HepG2 (cell line): ENCODE results near the gene SECTM1. TPM values are rescaled to one million over a fixed set of nuclear protein-coding genes. Genes with fewer than 3 reads are reported as not detected.

Experiments
- AGO2 ChIP-seq: fragments of 200-400 bp; formaldehyde crosslinking; optimal IDR thresholded peaks from 2 replicates; pipeline ENCODE3; 2017; ENCODE audit warnings: mild to moderate bottlenecking, low read depth, low read length, moderate library complexity
- BRD4 ChIP-seq: sonication (generic); formaldehyde crosslinking; IDR thresholded peaks from 2 replicates; pipeline ENCODE4 v1.4.0; 2020; ENCODE audit warnings: missing genetic modification reagents
- ETV5 ChIP-seq: IDR thresholded peaks from 2 replicates; pipeline ENCODE4 v1.6.1; 2018; ENCODE audit warnings: missing biosample characterization, missing genetic modification reagents, inconsistent platforms, borderline replicate concordance
- FLYWCH1 ChIP-seq: sonication (generic); formaldehyde crosslinking; IDR thresholded peaks from 2 replicates; pipeline ENCODE4 v1.8.1; 2023; ENCODE audit warnings: mild to moderate bottlenecking, missing genetic modification reagents
- JDP2 ChIP-seq: sonication (generic); formaldehyde crosslinking; IDR thresholded peaks from 2 replicates; pipeline ENCODE4 v1.8.1; 2022; ENCODE audit warnings: missing genetic modification reagents, borderline replicate concordance
- KDM6A ChIP-seq: IDR thresholded peaks from 2 replicates; pipeline ENCODE4 v1.6.1; 2016; ENCODE audit warnings: low read depth
- MTA3 ChIP-seq: sonication (generic); formaldehyde crosslinking; IDR thresholded peaks from 2 replicates; pipeline ENCODE4 v1.4.0; 2020; ENCODE audit warnings: missing genetic modification reagents
- NRL ChIP-seq: sonication (generic); formaldehyde crosslinking; IDR thresholded peaks from 2 replicates; pipeline ENCODE4 v1.5.0; 2020; ENCODE audit warnings: missing genetic modification reagents, mild to moderate bottlenecking, moderate library complexity, borderline replicate concordance
- SIX1 ChIP-seq: sonication (generic); formaldehyde crosslinking; IDR thresholded peaks from 2 replicates; pipeline ENCODE4 v1.4.0; 2020; ENCODE audit warnings: missing genetic modification reagents, borderline replicate concordance
- SOX5 ChIP-seq: IDR thresholded peaks from 2 replicates; pipeline ENCODE4 v1.6.1; 2016; ENCODE audit warnings: borderline replicate concordance
- SSRP1 ChIP-seq: IDR thresholded peaks from 2 replicates; pipeline ENCODE4 v1.6.1; 2016; ENCODE audit warnings: control low read depth
- SUZ12 ChIP-seq: fragments of 150-350 bp; IDR thresholded peaks from 2 replicates; pipeline ENCODE4 v1.6.1; 2014; ENCODE audit warnings: low read depth, low read length
- TRIM24 ChIP-seq: sonication (generic); formaldehyde crosslinking; IDR thresholded peaks from 2 replicates; pipeline ENCODE4 v1.8.0; 2022; ENCODE audit warnings: mild to moderate bottlenecking, missing genetic modification reagents
- ZNF274 ChIP-seq: sonication (generic); formaldehyde crosslinking; IDR thresholded peaks from 2 replicates; pipeline ENCODE4 v1.5.1; 2020; ENCODE audit warnings: mild to moderate bottlenecking, missing genetic modification reagents
- ZNF350 ChIP-seq: sonication (generic); formaldehyde crosslinking; IDR thresholded peaks from 2 replicates; pipeline ENCODE4 v1.4.0; 2020; ENCODE audit warnings: mild to moderate bottlenecking, low read depth, missing genetic modification reagents, borderline replicate concordance
- ZNF530 ChIP-seq: sonication (generic); formaldehyde crosslinking; IDR thresholded peaks from 2 replicates; pipeline ENCODE4 v1.5.0; 2020; ENCODE audit warnings: low read depth, mild to moderate bottlenecking, missing genetic modification reagents
- ZNF549 ChIP-seq: sonication (generic); formaldehyde crosslinking; IDR thresholded peaks from 2 replicates; pipeline ENCODE4 v1.5.0; 2020; ENCODE audit warnings: missing genetic modification reagents
- ZNF564 ChIP-seq: sonication (generic); formaldehyde crosslinking; IDR thresholded peaks from 2 replicates; pipeline ENCODE4 v1.8.1; 2023; ENCODE audit warnings: mild to moderate bottlenecking, missing genetic modification reagents
- ZNF615 ChIP-seq: sonication (generic); formaldehyde crosslinking; IDR thresholded peaks from 2 replicates; pipeline ENCODE4 v1.5.0; 2020; ENCODE audit warnings: mild to moderate bottlenecking, missing genetic modification reagents, borderline replicate concordance
- ZNF772 ChIP-seq: sonication (generic); formaldehyde crosslinking; IDR thresholded peaks from 2 replicates; pipeline ENCODE4 v1.5.0; 2020; ENCODE audit warnings: mild to moderate bottlenecking, missing genetic modification reagents
- ZNF816 ChIP-seq: sonication (generic); formaldehyde crosslinking; IDR thresholded peaks from 2 replicates; pipeline ENCODE4 v1.8.0; 2022; ENCODE audit warnings: missing genetic modification reagents, mild to moderate bottlenecking, borderline replicate concordance
- polyA plus RNA-seq, 8 experiments: library from polyadenylated mRNA; depleted of rRNA in 3 of 8; stranded (reverse) in 7 of 8; unstranded in 1 of 8; fragments of >200 nt; fragmentation: Illumina TruSeq in 4 of 8; extraction: Trizol in 4 of 8; gene quantifications; 2 replicates each; pipeline versions ENCODE4 v1.2.1 to v1.2.3, GENCODE V29; 2011 to 2016; ENCODE audit warnings: low read depth in 4 of 8, missing spikeins in 1 of 8, mixed read lengths in 1 of 8; ENCODE audit not compliant: insufficient read depth in 1 of 8
- total RNA-seq, 5 experiments: library from RNA; depleted of rRNA; stranded (reverse); fragments of >200 nt; fragmentation: Illumina TruSeq; extraction: Trizol; gene quantifications; 2 replicates each; pipeline ENCODE4 v1.2.3, GENCODE V29; 2016; ENCODE audit warnings: low read depth in 1 of 5
- TF ChIP-seq, protein P1 (sequence below): sonication (generic); formaldehyde crosslinking; IDR thresholded peaks from 2 replicates; pipeline ENCODE4 v1.8.0; 2022; ENCODE audit warnings: mild to moderate bottlenecking, missing genetic modification reagents; ENCODE audit not compliant: insufficient replicate concordance
- TF ChIP-seq, protein P2 (sequence below): sonication (generic); formaldehyde crosslinking; IDR thresholded peaks from 2 replicates; pipeline ENCODE4 v1.8.0; 2022; ENCODE audit warnings: mild to moderate bottlenecking, missing genetic modification reagents, moderate library complexity
- TF ChIP-seq, protein P3 (sequence below): sonication (generic); formaldehyde crosslinking; IDR thresholded peaks from 2 replicates; pipeline ENCODE4 v1.4.0; 2020; ENCODE audit warnings: missing genetic modification reagents, mild to moderate bottlenecking, borderline replicate concordance
- TF ChIP-seq, protein P4 (sequence below): sonication (generic); formaldehyde crosslinking; IDR thresholded peaks from 2 replicates; pipeline ENCODE4 v1.9.0; 2021; ENCODE audit warnings: missing genetic modification reagents, borderline replicate concordance

SECTM1 gene
- total and polyA plus RNA-seq, 2 of the 13 experiments (the other 11 are each of a cell fraction or from before 2014, with no cell fraction given) = 3.5 to 5.3 TPM

DNA sequence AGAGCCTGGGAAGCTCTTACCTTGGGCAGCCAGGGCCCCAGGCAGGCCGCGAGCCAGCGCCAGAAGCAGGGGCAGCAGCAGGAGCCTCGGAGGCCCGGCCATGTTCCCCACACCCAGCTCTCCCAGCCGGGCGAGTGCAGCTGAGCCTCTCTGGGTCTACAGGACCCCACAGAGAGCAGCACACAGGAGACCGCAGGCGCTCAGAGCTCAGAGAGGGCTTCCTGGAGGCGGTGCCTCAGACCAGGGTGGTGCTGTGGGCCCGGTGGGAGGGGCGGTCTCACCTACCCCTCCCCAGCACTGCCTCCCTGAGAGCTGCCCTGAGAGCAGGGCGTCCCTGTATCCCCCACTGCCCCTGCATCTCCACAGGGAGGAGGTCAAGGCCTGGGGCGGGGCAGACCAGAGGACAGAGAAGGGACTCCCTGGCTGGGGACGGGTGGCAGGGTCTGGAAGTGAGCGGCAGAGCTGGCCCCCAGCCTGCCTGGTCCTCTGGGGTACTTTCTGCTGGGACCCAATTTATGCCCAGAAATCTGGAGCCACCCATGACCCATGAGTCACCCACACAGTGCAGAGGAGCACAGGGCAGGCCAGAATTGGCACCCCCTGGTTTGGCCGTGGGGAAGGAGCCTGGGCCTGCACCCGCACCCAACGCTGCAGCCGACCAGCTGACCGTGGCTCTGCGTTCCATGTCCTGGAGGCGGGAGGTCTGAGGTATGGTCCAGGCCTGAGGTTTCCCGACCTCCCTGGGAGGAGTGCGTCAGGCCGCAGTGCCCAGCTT lies 16.0 kb downstream of the SECTM1 start, which contains the start of gene CD7 (continued):
- TF ChIP-seq, protein P1, sequence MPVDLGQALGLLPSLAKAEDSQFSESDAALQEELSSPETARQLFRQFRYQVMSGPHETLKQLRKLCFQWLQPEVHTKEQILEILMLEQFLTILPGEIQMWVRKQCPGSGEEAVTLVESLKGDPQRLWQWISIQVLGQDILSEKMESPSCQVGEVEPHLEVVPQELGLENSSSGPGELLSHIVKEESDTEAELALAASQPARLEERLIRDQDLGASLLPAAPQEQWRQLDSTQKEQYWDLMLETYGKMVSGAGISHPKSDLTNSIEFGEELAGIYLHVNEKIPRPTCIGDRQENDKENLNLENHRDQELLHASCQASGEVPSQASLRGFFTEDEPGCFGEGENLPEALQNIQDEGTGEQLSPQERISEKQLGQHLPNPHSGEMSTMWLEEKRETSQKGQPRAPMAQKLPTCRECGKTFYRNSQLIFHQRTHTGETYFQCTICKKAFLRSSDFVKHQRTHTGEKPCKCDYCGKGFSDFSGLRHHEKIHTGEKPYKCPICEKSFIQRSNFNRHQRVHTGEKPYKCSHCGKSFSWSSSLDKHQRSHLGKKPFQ (CRISPR knock-in tag) = no peak
- TF ChIP-seq TRIM24 (CRISPR knock-in tag) = no peak
- TF ChIP-seq JDP2 (CRISPR knock-in tag) = no peak
- TF ChIP-seq SSRP1 = no peak
- TF ChIP-seq, protein P2, sequence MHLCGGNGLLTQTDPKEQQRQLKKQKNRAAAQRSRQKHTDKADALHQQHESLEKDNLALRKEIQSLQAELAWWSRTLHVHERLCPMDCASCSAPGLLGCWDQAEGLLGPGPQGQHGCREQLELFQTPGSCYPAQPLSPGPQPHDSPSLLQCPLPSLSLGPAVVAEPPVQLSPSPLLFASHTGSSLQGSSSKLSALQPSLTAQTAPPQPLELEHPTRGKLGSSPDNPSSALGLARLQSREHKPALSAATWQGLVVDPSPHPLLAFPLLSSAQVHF = no peak
- TF ChIP-seq SOX5 (CRISPR knock-in tag) = peak; percentile 40; the same call in 1 of the 2 replicates
- TF ChIP-seq ZNF816 (CRISPR knock-in tag) = no peak; the same call in 1 of the 2 replicates
- no peak for TF ChIP-seq MTA3 (CRISPR knock-in tag)
- no peak for TF ChIP-seq KDM6A (CRISPR knock-in tag)
- 0 out of 2 replicates have a peak, but pooled peaks have one; percentile 53 for TF ChIP-seq FLYWCH1 (CRISPR knock-in tag)
- TF ChIP-seq, protein P3, sequence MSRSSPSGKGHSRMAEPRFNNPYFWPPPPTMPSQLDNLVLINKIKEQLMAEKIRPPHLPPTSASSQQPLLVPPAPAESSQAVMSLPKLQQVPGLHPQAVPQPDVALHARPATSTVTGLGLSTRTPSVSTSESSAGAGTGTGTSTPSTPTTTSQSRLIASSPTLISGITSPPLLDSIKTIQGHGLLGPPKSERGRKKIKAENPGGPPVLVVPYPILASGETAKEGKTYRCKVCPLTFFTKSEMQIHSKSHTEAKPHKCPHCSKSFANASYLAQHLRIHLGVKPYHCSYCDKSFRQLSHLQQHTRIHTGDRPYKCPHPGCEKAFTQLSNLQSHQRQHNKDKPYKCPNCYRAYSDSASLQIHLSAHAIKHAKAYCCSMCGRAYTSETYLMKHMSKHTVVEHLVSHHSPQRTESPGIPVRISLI = peak; percentile 10
- no peak for TF ChIP-seq ZNF564 (CRISPR knock-in tag)
- peak; percentile 89 for TF ChIP-seq ZNF274 (CRISPR knock-in tag)
- 0 out of 2 replicates have a peak, but pooled peaks have one; percentile 9 for TF ChIP-seq ETV5 (CRISPR knock-in tag)
- peak; percentile 52; the same call in 1 of the 2 replicates for TF ChIP-seq ZNF350 (CRISPR knock-in tag)
- no peak for TF ChIP-seq ZNF530 (CRISPR knock-in tag)
- no peak for TF ChIP-seq ZNF615 (CRISPR knock-in tag)
- no peak; the same call in 1 of the 2 replicates for TF ChIP-seq ZNF549 (CRISPR knock-in tag)
- TF ChIP-seq NRL = no peak
- TF ChIP-seq SUZ12 = no peak
- TF ChIP-seq ZNF772 (CRISPR knock-in tag) = peak; percentile 86; the same call in 1 of the 2 replicates
- TF ChIP-seq AGO2 = no peak
- TF ChIP-seq, protein P4, sequence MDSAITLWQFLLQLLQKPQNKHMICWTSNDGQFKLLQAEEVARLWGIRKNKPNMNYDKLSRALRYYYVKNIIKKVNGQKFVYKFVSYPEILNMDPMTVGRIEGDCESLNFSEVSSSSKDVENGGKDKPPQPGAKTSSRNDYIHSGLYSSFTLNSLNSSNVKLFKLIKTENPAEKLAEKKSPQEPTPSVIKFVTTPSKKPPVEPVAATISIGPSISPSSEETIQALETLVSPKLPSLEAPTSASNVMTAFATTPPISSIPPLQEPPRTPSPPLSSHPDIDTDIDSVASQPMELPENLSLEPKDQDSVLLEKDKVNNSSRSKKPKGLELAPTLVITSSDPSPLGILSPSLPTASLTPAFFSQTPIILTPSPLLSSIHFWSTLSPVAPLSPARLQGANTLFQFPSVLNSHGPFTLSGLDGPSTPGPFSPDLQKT (CRISPR knock-in tag) = no peak
- TF ChIP-seq SIX1 (CRISPR knock-in tag) = no peak; the same call in 1 of the 2 replicates
- TF ChIP-seq BRD4 (CRISPR knock-in tag) = 0 out of 2 replicates have a peak, but pooled peaks have one; percentile 10
